ENCODE measurements around the gene PRR12.

The PRR12 gene

DNA sequence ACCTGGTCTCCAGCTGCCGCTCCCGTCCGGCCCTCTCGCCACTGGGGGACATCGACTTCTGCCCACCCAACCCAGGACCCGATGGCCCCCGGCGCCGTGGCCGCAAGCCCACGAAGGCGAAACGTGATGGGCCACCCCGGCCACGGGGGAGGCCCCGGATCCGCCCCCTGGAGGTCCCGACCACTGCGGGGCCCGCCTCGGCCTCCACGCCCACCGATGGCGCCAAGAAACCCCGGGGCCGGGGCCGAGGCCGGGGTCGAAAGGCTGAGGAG, 6.7 kb downstream of the PRR12 start:
- no peak for DNase-seq (ENCODE audit: low read depth, low spot score)
- peaks cover 79% of the 10 kb centered on the region for H3K36me3 ChIP-seq (ENCODE audit: insufficient read depth, low read length)
- H3K9ac ChIP-seq (ENCODE audit: insufficient read length), result no peak overlapping the region
- TF ChIP-seq FOXP2 (optimal IDR thresholded peaks at IDR 0.05; ENCODE audit: control extremely low read depth, extremely low read length, insufficient read depth) (no peak), EZH2 (IDR thresholded peaks at IDR 0.05) (no peak), POLR2AphosphoS5 (IDR thresholded peaks at IDR 0.05; ENCODE audit: borderline replicate concordance, low read depth, low read length) (no peak)
- H3K27ac ChIP-seq, result no peak overlapping the region
- no peak overlapping the region for H3K4me3 ChIP-seq
- no peaks in the 10 kb centered on the region for H3K9me3 ChIP-seq (ENCODE audit: low read depth, low read length)

DNA sequence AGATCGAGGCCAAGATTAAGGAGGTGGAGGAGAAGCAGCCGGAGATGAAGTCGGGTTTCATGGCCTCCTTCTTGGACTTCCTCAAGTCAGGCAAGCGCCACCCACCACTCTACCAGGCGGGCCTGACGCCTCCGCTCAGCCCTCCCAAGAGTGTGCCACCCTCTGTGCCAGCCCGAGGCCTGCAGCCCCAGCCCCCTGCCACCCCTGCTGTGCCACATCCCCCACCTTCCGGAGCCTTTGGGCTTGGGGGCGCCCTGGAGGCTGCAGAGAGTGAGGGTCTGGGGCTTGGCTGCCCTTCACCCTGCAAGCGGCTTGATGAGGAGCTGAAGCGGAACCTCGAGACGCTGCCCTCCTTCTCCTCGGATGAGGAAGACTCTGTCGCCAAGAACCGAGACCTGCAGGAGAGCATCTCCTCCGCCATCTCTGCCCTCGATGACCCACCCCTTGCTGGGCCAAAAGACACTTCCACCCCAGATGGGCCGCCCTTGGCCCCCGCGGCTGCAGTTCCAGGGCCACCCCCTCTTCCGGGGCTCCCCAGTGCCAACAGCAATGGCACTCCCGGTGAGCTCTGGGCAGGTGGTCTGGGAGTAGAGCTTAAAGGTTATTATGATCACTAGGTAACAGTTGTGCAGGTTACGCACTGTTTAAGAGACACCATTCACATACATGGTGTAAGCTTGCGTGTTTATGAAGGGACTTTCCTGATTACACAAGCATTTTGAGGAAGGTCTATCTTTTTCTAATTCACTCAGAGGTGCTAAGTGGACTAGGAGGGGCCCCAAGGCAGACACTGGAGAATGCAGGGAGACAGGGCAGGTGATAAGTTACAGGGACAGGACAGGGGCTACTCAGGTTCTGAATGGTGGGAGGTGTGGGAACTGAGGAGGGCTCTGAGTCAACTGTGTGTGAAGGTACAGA, 8.7 kb downstream of the PRR12 start:
- Histone ChIP-seq H3K9me3 (ENCODE audit: low read depth, low read length) (no peaks in the 10 kb centered on the region), H3K36me3 (ENCODE audit: insufficient read depth, low read length) (peaks cover 84% of the 10 kb centered on the region), H3K27ac (no peak overlapping the region), H3K4me3 (no peak overlapping the region), H3K9ac (ENCODE audit: insufficient read length) (no peak overlapping the region)
- TF ChIP-seq POLR2AphosphoS5 (IDR thresholded peaks at IDR 0.05; ENCODE audit: borderline replicate concordance, low read depth, low read length), result no peak
- no peak for TF ChIP-seq FOXP2 (optimal IDR thresholded peaks at IDR 0.05; ENCODE audit: control extremely low read depth, extremely low read length, insufficient read depth)
- TF ChIP-seq EZH2 (IDR thresholded peaks at IDR 0.05), result no peak
- DNase-seq (ENCODE audit: low read depth, low spot score), result no peak

DNA sequence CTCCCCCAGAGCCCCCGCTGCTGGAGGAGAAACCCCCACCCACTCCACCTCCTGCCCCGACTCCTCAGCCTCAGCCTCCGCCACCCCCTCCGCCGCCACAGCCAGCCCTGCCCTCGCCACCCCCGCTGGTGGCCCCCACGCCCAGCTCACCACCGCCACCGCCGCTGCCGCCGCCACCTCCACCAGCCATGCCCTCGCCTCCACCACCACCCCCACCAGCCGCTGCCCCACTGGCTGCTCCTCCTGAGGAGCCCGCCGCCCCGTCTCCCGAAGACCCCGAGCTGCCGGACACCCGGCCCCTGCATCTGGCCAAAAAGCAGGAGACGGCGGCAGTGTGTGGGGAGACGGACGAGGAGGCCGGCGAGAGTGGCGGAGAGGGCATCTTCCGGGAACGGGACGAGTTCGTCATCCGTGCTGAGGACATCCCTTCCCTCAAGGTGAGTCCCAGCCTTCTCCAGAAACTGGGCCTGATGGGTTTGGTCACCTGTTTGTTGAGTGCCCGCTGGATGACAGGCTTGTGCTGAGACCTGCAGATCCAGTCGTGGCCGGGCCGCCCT, 10.6 kb downstream of the PRR12 start:
- Histone ChIP-seq H3K4me3 (no peak overlapping the region), H3K27ac (no peak overlapping the region), H3K36me3 (ENCODE audit: insufficient read depth, low read length) (peaks cover 82% of the 10 kb centered on the region), H3K9ac (ENCODE audit: insufficient read length) (no peak overlapping the region), H3K9me3 (ENCODE audit: low read depth, low read length) (no peaks in the 10 kb centered on the region)
- TF ChIP-seq EZH2 (IDR thresholded peaks at IDR 0.05), result no peak
- no peak for TF ChIP-seq FOXP2 (optimal IDR thresholded peaks at IDR 0.05; ENCODE audit: control extremely low read depth, extremely low read length, insufficient read depth)
- no peak for TF ChIP-seq POLR2AphosphoS5 (IDR thresholded peaks at IDR 0.05; ENCODE audit: borderline replicate concordance, low read depth, low read length)
- DNase-seq (ENCODE audit: low read depth, low spot score), result no peak

DNA sequence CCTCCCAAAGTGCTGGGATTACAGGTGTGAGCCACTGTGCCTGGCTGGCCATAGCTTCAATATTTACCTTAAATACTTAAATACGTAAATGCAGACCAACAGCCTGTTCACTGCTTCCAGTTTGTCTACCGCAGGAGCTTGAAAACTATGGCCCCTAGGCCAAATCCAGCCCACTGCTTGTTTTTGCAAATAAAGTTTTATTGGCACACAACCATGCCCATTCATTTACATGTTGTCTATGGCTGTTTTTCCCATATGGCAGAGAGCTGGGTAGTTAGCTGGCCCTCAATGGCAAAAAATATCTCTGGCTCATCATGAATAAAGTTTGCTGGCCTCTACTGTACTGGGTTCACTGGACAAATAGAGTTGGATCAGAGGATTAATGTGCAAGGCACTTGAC, 11.8 kb downstream of the PRR12 start:
- DNase-seq (ENCODE audit: low read depth, low spot score), result no peak
- Histone ChIP-seq H3K9ac (ENCODE audit: insufficient read length) (no peak overlapping the region), H3K4me3 (no peak overlapping the region), H3K27ac (no peak overlapping the region), H3K9me3 (ENCODE audit: low read depth, low read length) (no peaks in the 10 kb centered on the region), H3K36me3 (ENCODE audit: insufficient read depth, low read length) (peaks cover 83% of the 10 kb centered on the region)
- TF ChIP-seq FOXP2 (optimal IDR thresholded peaks at IDR 0.05; ENCODE audit: control extremely low read depth, extremely low read length, insufficient read depth), result no peak

DNA sequence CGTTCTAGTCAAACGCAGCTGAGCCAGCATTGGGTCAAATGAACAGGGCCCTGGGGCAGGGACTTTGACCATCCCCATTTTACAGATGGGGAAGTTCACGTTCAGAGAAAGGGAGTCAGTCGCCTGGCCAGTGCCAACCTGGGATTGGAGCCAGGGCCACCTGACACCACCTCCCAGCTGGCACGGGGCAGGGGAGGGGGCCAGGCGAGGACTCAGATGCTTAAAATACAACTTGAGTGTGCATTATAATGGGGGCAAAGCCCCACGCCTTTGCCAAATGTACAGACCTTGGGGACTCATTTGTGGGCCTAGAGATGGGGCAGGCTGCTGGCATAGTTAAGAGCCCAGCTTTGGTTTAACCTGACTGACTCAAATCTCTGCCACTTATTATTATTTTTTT, 14.6 kb downstream of the PRR12 start:
- no peak for TF ChIP-seq POLR2AphosphoS5 (IDR thresholded peaks at IDR 0.05; ENCODE audit: borderline replicate concordance, low read depth, low read length)
- Histone ChIP-seq H3K4me3 (no peak overlapping the region), H3K36me3 (ENCODE audit: insufficient read depth, low read length) (peaks cover 76% of the 10 kb centered on the region), H3K9me3 (ENCODE audit: low read depth, low read length) (no peaks in the 10 kb centered on the region), H3K9ac (ENCODE audit: insufficient read length) (no peak overlapping the region), H3K27ac (no peak overlapping the region)
- no peak for DNase-seq (ENCODE audit: low read depth, low spot score)

DNA sequence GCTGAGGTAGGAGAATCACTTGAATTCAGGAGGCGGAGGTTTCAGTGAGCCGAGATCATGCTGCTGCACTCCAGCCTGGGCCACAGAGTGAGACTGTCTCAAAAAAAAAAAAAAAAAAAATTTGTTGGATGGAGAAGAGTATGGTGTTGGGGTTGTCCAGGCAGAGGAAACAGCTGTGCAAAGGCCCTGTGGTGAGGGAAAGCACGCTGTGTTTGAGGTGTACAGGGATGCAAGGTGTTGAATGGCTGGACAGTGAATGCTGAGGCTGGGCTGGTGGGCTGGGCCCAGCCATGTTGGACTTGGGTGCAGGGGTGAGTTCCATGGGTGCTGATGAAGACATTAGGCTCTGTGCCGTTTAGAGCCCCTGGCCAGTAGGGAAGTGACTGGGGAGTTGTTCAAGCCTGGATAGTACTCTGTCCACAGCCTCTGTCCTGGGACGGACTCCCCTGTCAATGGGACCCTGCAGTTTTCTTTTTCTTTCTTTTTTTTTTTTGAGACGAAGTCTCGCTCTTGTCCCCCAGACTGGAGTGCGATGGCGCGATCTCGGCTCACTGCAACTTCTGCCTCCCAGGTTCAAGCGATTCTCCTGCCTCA, 18.6 kb downstream of the PRR12 start:
- Histone ChIP-seq H3K36me3 (ENCODE audit: insufficient read depth, low read length) (peaks cover 62% of the 10 kb centered on the region), H3K27ac (no peak overlapping the region), H3K4me3 (no peak overlapping the region), H3K9me3 (ENCODE audit: low read depth, low read length) (no peaks in the 10 kb centered on the region), H3K9ac (ENCODE audit: insufficient read length) (no peak overlapping the region)
- DNase-seq (ENCODE audit: low read depth, low spot score), result no peak
- no peak for TF ChIP-seq FOXP2 (optimal IDR thresholded peaks at IDR 0.05; ENCODE audit: control extremely low read depth, extremely low read length, insufficient read depth)
- no peak for TF ChIP-seq EZH2 (IDR thresholded peaks at IDR 0.05)
- no peak for TF ChIP-seq POLR2AphosphoS5 (IDR thresholded peaks at IDR 0.05; ENCODE audit: borderline replicate concordance, low read depth, low read length)

DNA sequence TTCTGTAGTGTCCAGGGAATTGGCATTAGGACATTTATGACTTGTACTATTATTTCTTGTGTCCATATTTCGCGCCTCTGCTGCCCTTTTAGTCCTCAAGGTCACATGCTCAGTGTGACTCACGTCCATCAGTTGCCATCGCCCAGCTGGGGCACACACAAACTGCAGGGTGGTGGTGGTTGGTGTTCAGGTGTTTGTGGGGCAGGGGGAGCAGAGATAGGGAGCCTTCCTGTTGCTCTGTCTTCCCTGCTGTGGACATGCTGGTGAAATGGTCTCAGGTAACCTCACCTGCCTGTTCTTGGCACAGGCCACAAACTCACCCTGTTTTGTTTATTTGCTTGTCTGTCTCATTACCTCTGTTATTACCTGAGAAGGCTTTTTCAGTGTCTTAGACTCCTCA, 22.4 kb downstream of the PRR12 start:
- Histone ChIP-seq H3K9ac (ENCODE audit: insufficient read length) (no peak overlapping the region), H3K4me3 (no peak overlapping the region), H3K9me3 (ENCODE audit: low read depth, low read length) (no peaks in the 10 kb centered on the region), H3K36me3 (ENCODE audit: insufficient read depth, low read length) (peaks cover 68% of the 10 kb centered on the region), H3K27ac (no peak overlapping the region)
- no peak for DNase-seq (ENCODE audit: low read depth, low spot score)
- no peak for TF ChIP-seq POLR2AphosphoS5 (IDR thresholded peaks at IDR 0.05; ENCODE audit: borderline replicate concordance, low read depth, low read length)
- no peak for TF ChIP-seq FOXP2 (optimal IDR thresholded peaks at IDR 0.05; ENCODE audit: control extremely low read depth, extremely low read length, insufficient read depth)
- no peak for TF ChIP-seq EZH2 (IDR thresholded peaks at IDR 0.05)

DNA sequence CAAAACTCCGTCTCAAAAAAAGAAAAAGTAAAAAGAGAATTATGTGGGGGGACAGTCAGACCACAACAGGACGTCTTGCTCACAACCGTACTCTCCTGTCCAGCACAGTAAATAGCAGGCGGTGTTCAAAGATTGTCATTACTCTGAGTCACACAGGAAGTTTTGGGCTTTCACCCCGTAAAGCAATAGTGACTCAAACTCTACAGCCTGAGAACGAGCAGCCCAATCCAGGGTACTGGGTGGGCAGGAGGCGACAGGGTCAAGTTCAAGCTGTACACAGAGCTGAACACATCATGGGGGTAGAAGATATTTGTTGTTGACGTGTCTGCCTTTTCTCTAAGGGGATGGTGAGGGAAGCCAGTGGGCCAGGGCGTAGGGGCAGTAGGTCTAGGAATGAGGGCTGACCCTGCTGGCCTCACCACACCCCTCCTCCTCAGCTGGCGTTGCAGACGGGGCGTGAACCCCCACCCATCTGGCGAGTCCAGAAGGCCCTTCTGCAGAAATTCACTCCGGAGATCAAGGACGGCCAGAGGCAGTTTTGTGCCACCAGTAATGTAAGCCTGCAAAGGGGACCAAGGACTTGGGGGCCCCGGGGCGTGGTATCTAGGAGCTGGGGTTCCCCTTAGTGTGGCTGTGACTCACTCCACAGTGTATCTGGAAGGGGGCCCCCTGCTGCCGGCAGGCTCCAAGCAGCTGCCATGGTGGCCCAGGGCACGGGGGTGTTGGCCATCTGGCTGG, 23.3 kb downstream of the PRR12 start:
- Histone ChIP-seq H3K9me3 (ENCODE audit: low read depth, low read length) (no peaks in the 10 kb centered on the region), H3K9ac (ENCODE audit: insufficient read length) (no peak overlapping the region), H3K36me3 (ENCODE audit: insufficient read depth, low read length) (peaks cover 64% of the 10 kb centered on the region), H3K27ac (no peak overlapping the region), H3K4me3 (no peak overlapping the region)
- TF ChIP-seq POLR2AphosphoS5 (IDR thresholded peaks at IDR 0.05; ENCODE audit: borderline replicate concordance, low read depth, low read length) (no peak), FOXP2 (optimal IDR thresholded peaks at IDR 0.05; ENCODE audit: control extremely low read depth, extremely low read length, insufficient read depth) (no peak), EZH2 (IDR thresholded peaks at IDR 0.05) (no peak)
- no peak for DNase-seq (ENCODE audit: low read depth, low spot score)
